Trophoblast cell (in vitro differentiated cells and primary cell): ENCODE results near the gene RPL32.

Source experiments
- DNase-seq, 2 donors: peaks; one replicate each; pipeline ENCODE4 v3.0.0-alpha.2; 2016
- H2AFZ ChIP-seq: 2 replicates; pipeline ENCODE4 v1.6.1; 2013; ENCODE audit warnings: low read length, moderate library complexity, mild to moderate bottlenecking; ENCODE audit not compliant: insufficient read depth, poor library complexity
- H2AK5ac ChIP-seq: 2 replicates; pipeline ENCODE4 v1.6.1; 2013; ENCODE audit warnings: mild to moderate bottlenecking, low read length
- H2BK120ac ChIP-seq: 2 replicates; pipeline ENCODE4 v1.6.1; 2013; ENCODE audit warnings: low read length, mild to moderate bottlenecking, moderate library complexity; ENCODE audit not compliant: insufficient read depth, poor library complexity
- H2BK12ac ChIP-seq: 2 replicates; pipeline ENCODE4 v1.6.1; 2013; ENCODE audit warnings: mild to moderate bottlenecking, low read length, moderate library complexity
- H2BK5ac ChIP-seq: 2 replicates; pipeline ENCODE4 v1.6.1; 2013; ENCODE audit warnings: low read length, low read depth, moderate library complexity, mild to moderate bottlenecking; ENCODE audit not compliant: poor library complexity
- H3K14ac ChIP-seq: 2 replicates; pipeline ENCODE4 v1.6.1; 2013; ENCODE audit warnings: mild to moderate bottlenecking, low read length
- H3K18ac ChIP-seq: 2 replicates; pipeline ENCODE4 v1.6.1; 2013; ENCODE audit warnings: mild to moderate bottlenecking, low read length
- H3K23ac ChIP-seq: 2 replicates; pipeline ENCODE4 v1.6.1; 2013; ENCODE audit warnings: low read length
- H3K27ac ChIP-seq: 2 replicates; pipeline ENCODE4 v1.5.1; 2013; ENCODE audit warnings: low read depth, mild to moderate bottlenecking, inconsistent platforms, low read length, moderate library complexity
- H3K27me3 ChIP-seq: 2 replicates; pipeline ENCODE4 v1.6.1; 2013; ENCODE audit warnings: inconsistent platforms, mild to moderate bottlenecking, low read length, moderate library complexity; ENCODE audit not compliant: insufficient read depth
- H3K36me3 ChIP-seq, 2 experiments: 1 replicate in 1 of 2; 2 replicates in 1 of 2; pipeline ENCODE4 v1.6.1; 2013; ENCODE audit warnings: low read length in 2 of 2, mild to moderate bottlenecking in 2 of 2, moderate library complexity in 1 of 2; ENCODE audit not compliant: insufficient read depth in 2 of 2, control insufficient read depth in 1 of 2
- H3K4ac ChIP-seq: 2 replicates; pipeline ENCODE4 v1.6.1; 2013; ENCODE audit warnings: low read depth, mild to moderate bottlenecking, low read length, moderate library complexity
- H3K4me1 ChIP-seq, 2 experiments: 1 replicate in 1 of 2; 2 replicates in 1 of 2; pipeline ENCODE4 v1.6.1; 2013; ENCODE audit warnings: low read length in 2 of 2, mild to moderate bottlenecking in 2 of 2, moderate library complexity in 1 of 2; ENCODE audit not compliant: insufficient read depth in 2 of 2, control insufficient read depth in 1 of 2
- H3K4me2 ChIP-seq: 2 replicates; pipeline ENCODE4 v1.6.1; 2013; ENCODE audit warnings: inconsistent platforms, mild to moderate bottlenecking, low read length, moderate library complexity
- H3K4me3 ChIP-seq: 2 replicates; pipeline ENCODE4 v1.5.1; 2013; ENCODE audit warnings: mild to moderate bottlenecking, low read depth, low read length, inconsistent platforms
- H3K79me1 ChIP-seq: one replicate; pipeline ENCODE4 v1.6.1; 2013; ENCODE audit warnings: low read length
- H3K79me2 ChIP-seq: 2 replicates; pipeline ENCODE4 v1.6.1; 2013; ENCODE audit warnings: low read length, mild to moderate bottlenecking; ENCODE audit not compliant: control insufficient read depth, insufficient read depth, poor library complexity
- H3K9ac ChIP-seq: 2 replicates; pipeline ENCODE4 v1.6.1; 2013; ENCODE audit warnings: mild to moderate bottlenecking, low read length
- H3K9me3 ChIP-seq: 2 replicates; pipeline ENCODE4 v1.6.1; 2013; ENCODE audit warnings: low read depth, mild to moderate bottlenecking, control low read depth, inconsistent platforms, low read length; ENCODE audit not compliant: insufficient read depth
- H4K12ac ChIP-seq: 2 replicates; pipeline ENCODE4 v1.6.1; 2013; ENCODE audit warnings: low read depth, mild to moderate bottlenecking, low read length, moderate library complexity
- H4K8ac ChIP-seq: 2 replicates; pipeline ENCODE4 v1.6.1; 2013; ENCODE audit warnings: low read depth, mild to moderate bottlenecking, low read length, moderate library complexity
- H4K91ac ChIP-seq: one replicate; pipeline ENCODE4 v1.6.1; 2013; ENCODE audit warnings: low read depth, mild to moderate bottlenecking, low read length, moderate library complexity
- WGBS: extraction: QIAGEN DNeasy Blood & Tissue Kit; methylation state at CpG from one replicate; pipeline ENCODE4 v1.1.7; 2013; ENCODE audit warnings: missing lambda C conversion rate; ENCODE audit not compliant: insufficient read length, insufficient coverage; ENCODE audit errors: extremely low coverage; 5-methylcytosine and 5-hydroxymethylcytosine counted together

The RPL32 gene

DNA sequence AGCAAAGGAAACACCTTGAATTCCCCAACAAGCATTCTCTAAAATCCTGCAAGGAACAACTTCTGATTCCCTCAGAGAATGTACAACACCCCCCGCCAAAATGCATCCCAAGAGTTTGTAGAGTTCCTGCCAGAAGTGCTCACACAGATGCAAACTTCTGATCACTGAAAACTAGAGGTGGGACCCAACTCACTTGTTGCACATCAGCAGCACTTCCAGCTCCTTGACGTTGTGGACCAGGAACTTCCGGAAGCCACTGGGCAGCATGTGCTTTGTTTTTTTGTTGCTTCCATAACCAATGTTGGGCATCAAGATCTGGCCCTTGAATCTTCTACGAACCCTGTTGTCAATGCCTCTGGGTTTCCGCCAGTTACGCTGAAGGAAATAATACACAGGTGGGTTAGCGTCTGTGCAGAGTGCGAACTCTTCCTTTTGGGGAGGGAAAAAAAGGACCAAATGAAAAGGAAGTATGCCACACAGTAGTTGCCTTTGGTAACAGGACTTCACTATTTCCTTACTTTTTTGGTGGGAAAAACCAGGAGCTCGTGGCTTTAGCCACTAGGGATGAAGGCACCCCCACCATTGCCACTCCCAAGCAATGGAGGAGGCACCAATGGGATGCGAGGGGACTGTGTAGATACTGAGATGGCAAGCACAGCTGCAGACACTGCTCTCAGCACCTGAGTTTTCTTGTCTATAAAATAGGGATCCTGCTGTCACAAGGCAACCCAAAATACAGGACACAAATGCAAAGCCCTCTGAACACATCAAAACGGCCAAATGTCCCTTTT is 2.0 kb downstream of the RPL32 start:
- DNase-seq: no peak
- Histone ChIP-seq H3K23ac (no peak overlapping the region), H3K27me3 (no peaks in the 10 kb centered on the region), H3K79me1 (peaks cover 7% of the 10 kb centered on the region), H3K36me3 (peaks cover 30 to 53% of the 10 kb centered on the region in 2 experiments), H3K4me2 (peak overlapping the region; percentile 81), H2AK5ac (no peak overlapping the region), H2BK12ac (no peak overlapping the region), H2BK120ac (no peak overlapping the region), H4K8ac (no peak overlapping the region), H3K9me3 (no peaks in the 10 kb centered on the region), H3K14ac (no peak overlapping the region), H3K9ac (no peak overlapping the region), H3K27ac (no peak overlapping the region), H2AFZ (no peak overlapping the region), H4K12ac (no peak overlapping the region), H2BK5ac (no peak overlapping the region), H3K4me1 (peaks cover 7 to 9% of the 10 kb centered on the region in 2 experiments), H3K4me3 (no peak overlapping the region), H3K79me2 (peaks cover 15% of the 10 kb centered on the region), H3K18ac (no peak overlapping the region), H4K91ac (no peak overlapping the region), H3K4ac (peak overlapping the region; percentile 57)
- no CpG with 5 or more reads among the region's 11 CpGs for WGBS

- no peak overlapping the region for H3K4me2 ChIP-seq
- H2AK5ac ChIP-seq: no peak overlapping the region
- H4K91ac ChIP-seq: no peak overlapping the region
- H2BK5ac ChIP-seq: no peak overlapping the region
- H4K8ac ChIP-seq: no peak overlapping the region
- no peak overlapping the region for H3K23ac ChIP-seq
- H3K14ac ChIP-seq: no peak overlapping the region
- H3K9ac ChIP-seq: no peak overlapping the region
- H3K79me2 ChIP-seq: peaks cover 15% of the 10 kb centered on the region
- H2AFZ ChIP-seq: no peak overlapping the region
- H2BK120ac ChIP-seq: no peak overlapping the region
- H3K18ac ChIP-seq: no peak overlapping the region
- H3K27me3 ChIP-seq: no peaks in the 10 kb centered on the region
- H3K9me3 ChIP-seq: no peaks in the 10 kb centered on the region
- H3K79me1 ChIP-seq: peaks cover 7% of the 10 kb centered on the region
- no peak overlapping the region for H3K4me3 ChIP-seq
- peaks cover 7 to 9% of the 10 kb centered on the region in 2 experiments for H3K4me1 ChIP-seq
- no CpG with 5 or more reads among the region's 13 CpGs for WGBS
- peaks cover 37 to 63% of the 10 kb centered on the region in 2 experiments for H3K36me3 ChIP-seq
- no peak for DNase-seq
- no peak overlapping the region for H3K27ac ChIP-seq
- no peak overlapping the region for H2BK12ac ChIP-seq
- H4K12ac ChIP-seq: no peak overlapping the region
- H3K4ac ChIP-seq: peak overlapping the region; percentile 57
Observed at GRCh38 chr3:12838179-12838965, 3.0 kb downstream of the RPL32 start.

DNA sequence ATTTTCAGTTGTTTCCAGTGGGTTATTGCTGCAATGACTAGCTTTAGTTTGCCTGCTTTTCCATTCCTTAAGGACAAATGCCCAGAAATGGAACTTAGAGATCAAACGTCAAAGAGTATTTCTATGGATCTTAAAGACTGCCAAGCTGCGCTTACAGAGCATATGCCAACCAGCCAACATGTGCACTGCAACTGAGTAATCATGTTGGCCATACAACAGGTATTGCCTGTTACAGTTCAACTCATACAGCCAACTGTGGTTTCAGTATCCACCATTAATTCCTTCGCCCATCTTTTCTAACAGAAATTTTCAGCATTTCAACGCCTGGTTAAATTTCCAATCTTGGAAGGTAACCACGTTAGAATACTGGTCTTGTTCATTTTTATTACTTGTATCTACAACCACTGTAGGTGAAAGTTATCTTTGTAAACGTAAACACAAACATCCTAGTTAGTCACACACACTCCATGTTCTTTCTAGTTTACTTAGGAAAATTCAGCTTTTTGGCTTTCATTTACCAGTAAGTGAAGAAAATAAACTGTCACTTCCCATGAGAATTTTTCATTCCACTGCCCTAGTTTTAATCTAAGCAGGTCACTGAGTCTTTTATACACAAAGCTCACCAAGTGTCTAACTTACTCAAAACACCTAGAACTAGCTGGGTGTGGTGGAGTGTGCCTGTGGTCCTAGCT is 3.9 kb downstream of the RPL32 start:
- no peak overlapping the region for H3K4me3 ChIP-seq
- no peak overlapping the region for H2AFZ ChIP-seq
- H3K4me2 ChIP-seq: no peak overlapping the region
- H2BK12ac ChIP-seq: no peak overlapping the region
- peaks cover 7 to 9% of the 10 kb centered on the region in 2 experiments for H3K4me1 ChIP-seq
- no peak overlapping the region for H3K27ac ChIP-seq
- peaks cover 7% of the 10 kb centered on the region for H3K79me1 ChIP-seq
- no peak overlapping the region for H2BK120ac ChIP-seq
- no peak overlapping the region for H3K23ac ChIP-seq
- peaks cover 15% of the 10 kb centered on the region for H3K79me2 ChIP-seq
- no peak overlapping the region for H4K12ac ChIP-seq
- H2AK5ac ChIP-seq: no peak overlapping the region
- H3K14ac ChIP-seq: no peak overlapping the region
- H3K4ac ChIP-seq: peak overlapping the region; percentile 57
- no peak for DNase-seq
- WGBS: no CpG with 5 or more reads among the region's 6 CpGs
- H2BK5ac ChIP-seq: no peak overlapping the region
- H3K9me3 ChIP-seq: no peaks in the 10 kb centered on the region
- no peaks in the 10 kb centered on the region for H3K27me3 ChIP-seq
- H3K36me3 ChIP-seq: peaks cover 41 to 71% of the 10 kb centered on the region in 2 experiments
- no peak overlapping the region for H4K8ac ChIP-seq
- H3K18ac ChIP-seq: no peak overlapping the region
- no peak overlapping the region for H4K91ac ChIP-seq
- H3K9ac ChIP-seq: no peak overlapping the region

GRCh38 chr3:12835052-12835665 is 6.2 kb downstream of the RPL32 start:
- Histone ChIP-seq H3K9me3 (no peaks in the 10 kb centered on the region), H4K12ac (no peak overlapping the region), H2BK12ac (no peak overlapping the region), H3K4me1 (peaks cover 6% of the 10 kb centered on the region in 2 experiments), H3K9ac (no peak overlapping the region), H3K27ac (no peak overlapping the region), H2BK120ac (no peak overlapping the region), H3K36me3 (peaks cover 46 to 83% of the 10 kb centered on the region in 2 experiments), H3K79me2 (peaks cover 5% of the 10 kb centered on the region), H3K23ac (no peak overlapping the region), H2BK5ac (no peak overlapping the region), H2AFZ (no peak overlapping the region), H3K4me3 (no peak overlapping the region), H3K79me1 (no peaks in the 10 kb centered on the region), H3K27me3 (no peaks in the 10 kb centered on the region), H4K91ac (no peak overlapping the region), H3K18ac (no peak overlapping the region), H2AK5ac (no peak overlapping the region), H3K4ac (no peak overlapping the region), H3K14ac (no peak overlapping the region), H4K8ac (no peak overlapping the region), H3K4me2 (no peak overlapping the region)
- no peak for DNase-seq
- no CpG with 5 or more reads among the region's 6 CpGs for WGBS
